Measurements from ENCODE around the gene GRM7. TPM values are rescaled to one million over a fixed set of nuclear protein-coding genes. Genes with fewer than 3 reads are reported as not detected.

Gene GRM7
- polyA plus RNA-seq, 1 donor from 2014 or later, result 23.8 TPM

DNA sequence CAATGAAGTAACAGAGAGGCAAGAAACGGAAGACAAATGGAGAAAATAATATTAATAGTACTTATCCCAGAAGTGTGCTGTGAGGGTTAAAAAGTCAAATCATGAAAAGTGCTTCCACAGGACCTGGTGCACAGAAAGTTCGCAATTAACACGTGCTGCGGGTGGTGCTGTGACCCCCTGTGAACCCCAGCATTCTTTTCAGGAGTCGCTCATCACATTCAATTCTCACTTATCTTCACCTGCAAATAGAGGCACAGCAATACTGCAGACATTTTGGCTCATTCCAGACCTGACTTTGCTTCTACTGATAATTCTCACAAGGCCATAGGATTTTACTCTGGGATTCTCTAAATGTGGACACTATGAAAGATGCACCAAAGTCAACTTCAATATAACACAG lies 584.4 kb downstream of the GRM7 start:
- Histone ChIP-seq H3K4me2 (ENCODE audit: low read length) (no peak overlapping the region), H4K20me1 (ENCODE audit: insufficient read depth) (no peaks in the 10 kb centered on the region), H2AFZ (ENCODE audit: low read depth, low read length) (no peak overlapping the region), H3K79me2 (replicated peaks; ENCODE audit: insufficient read depth, low read length) (no peaks in the 10 kb centered on the region), H3K36me3 (ENCODE audit: insufficient read depth, low read length) (no peaks in the 10 kb centered on the region), H3K9me3 (ENCODE audit: low read length) (no peaks in the 10 kb centered on the region), H3K4me3 (ENCODE audit: low read length) (no peak overlapping the region), H3F3A (ENCODE audit: insufficient read depth, low read length, poor library complexity, severe bottlenecking) (no peaks in the 10 kb centered on the region), H3K27me3 (ENCODE audit: insufficient read depth, low read depth, low read length) (no peaks in the 10 kb centered on the region), H3K9me2 (ENCODE audit: insufficient read depth, low read length) (no peaks in the 10 kb centered on the region), H3K27ac (ENCODE audit: low read length) (no peak overlapping the region), H3K9ac (ENCODE audit: low read length) (no peak overlapping the region)
- TF ChIP-seq, protein P1, sequence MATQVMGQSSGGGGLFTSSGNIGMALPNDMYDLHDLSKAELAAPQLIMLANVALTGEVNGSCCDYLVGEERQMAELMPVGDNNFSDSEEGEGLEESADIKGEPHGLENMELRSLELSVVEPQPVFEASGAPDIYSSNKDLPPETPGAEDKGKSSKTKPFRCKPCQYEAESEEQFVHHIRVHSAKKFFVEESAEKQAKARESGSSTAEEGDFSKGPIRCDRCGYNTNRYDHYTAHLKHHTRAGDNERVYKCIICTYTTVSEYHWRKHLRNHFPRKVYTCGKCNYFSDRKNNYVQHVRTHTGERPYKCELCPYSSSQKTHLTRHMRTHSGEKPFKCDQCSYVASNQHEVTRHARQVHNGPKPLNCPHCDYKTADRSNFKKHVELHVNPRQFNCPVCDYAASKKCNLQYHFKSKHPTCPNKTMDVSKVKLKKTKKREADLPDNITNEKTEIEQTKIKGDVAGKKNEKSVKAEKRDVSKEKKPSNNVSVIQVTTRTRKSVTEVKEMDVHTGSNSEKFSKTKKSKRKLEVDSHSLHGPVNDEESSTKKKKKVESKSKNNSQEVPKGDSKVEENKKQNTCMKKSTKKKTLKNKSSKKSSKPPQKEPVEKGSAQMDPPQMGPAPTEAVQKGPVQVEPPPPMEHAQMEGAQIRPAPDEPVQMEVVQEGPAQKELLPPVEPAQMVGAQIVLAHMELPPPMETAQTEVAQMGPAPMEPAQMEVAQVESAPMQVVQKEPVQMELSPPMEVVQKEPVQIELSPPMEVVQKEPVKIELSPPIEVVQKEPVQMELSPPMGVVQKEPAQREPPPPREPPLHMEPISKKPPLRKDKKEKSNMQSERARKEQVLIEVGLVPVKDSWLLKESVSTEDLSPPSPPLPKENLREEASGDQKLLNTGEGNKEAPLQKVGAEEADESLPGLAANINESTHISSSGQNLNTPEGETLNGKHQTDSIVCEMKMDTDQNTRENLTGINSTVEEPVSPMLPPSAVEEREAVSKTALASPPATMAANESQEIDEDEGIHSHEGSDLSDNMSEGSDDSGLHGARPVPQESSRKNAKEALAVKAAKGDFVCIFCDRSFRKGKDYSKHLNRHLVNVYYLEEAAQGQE (IDR thresholded peaks at IDR 0.05; ENCODE audit: borderline replicate concordance), result no peak
- no peak for TF ChIP-seq EZH2 (IDR thresholded peaks at IDR 0.05; ENCODE audit: borderline replicate concordance, insufficient read depth, low read length, poor library complexity, severe bottlenecking)
- TF ChIP-seq, protein P2, sequence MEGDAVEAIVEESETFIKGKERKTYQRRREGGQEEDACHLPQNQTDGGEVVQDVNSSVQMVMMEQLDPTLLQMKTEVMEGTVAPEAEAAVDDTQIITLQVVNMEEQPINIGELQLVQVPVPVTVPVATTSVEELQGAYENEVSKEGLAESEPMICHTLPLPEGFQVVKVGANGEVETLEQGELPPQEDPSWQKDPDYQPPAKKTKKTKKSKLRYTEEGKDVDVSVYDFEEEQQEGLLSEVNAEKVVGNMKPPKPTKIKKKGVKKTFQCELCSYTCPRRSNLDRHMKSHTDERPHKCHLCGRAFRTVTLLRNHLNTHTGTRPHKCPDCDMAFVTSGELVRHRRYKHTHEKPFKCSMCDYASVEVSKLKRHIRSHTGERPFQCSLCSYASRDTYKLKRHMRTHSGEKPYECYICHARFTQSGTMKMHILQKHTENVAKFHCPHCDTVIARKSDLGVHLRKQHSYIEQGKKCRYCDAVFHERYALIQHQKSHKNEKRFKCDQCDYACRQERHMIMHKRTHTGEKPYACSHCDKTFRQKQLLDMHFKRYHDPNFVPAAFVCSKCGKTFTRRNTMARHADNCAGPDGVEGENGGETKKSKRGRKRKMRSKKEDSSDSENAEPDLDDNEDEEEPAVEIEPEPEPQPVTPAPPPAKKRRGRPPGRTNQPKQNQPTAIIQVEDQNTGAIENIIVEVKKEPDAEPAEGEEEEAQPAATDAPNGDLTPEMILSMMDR (IDR thresholded peaks at IDR 0.05; ENCODE audit: poor library complexity, severe bottlenecking), result no peak
- TF ChIP-seq MXI1 (conservative IDR thresholded peaks at IDR 0.05; ENCODE audit: poor library complexity, severe bottlenecking), result no peak
- TF ChIP-seq POLR2AphosphoS5 (IDR thresholded peaks at IDR 0.05), result no peak
- TF ChIP-seq TAF1 (IDR thresholded peaks at IDR 0.05; ENCODE audit: low read depth), result no peak
- no peak for TF ChIP-seq EP300 (conservative IDR thresholded peaks at IDR 0.05; ENCODE audit: poor library complexity, severe bottlenecking)
- TF ChIP-seq RAD21 (conservative IDR thresholded peaks at IDR 0.05), result no peak
- no peak for TF ChIP-seq SMC3 (conservative IDR thresholded peaks at IDR 0.05; ENCODE audit: poor library complexity)

DNA sequence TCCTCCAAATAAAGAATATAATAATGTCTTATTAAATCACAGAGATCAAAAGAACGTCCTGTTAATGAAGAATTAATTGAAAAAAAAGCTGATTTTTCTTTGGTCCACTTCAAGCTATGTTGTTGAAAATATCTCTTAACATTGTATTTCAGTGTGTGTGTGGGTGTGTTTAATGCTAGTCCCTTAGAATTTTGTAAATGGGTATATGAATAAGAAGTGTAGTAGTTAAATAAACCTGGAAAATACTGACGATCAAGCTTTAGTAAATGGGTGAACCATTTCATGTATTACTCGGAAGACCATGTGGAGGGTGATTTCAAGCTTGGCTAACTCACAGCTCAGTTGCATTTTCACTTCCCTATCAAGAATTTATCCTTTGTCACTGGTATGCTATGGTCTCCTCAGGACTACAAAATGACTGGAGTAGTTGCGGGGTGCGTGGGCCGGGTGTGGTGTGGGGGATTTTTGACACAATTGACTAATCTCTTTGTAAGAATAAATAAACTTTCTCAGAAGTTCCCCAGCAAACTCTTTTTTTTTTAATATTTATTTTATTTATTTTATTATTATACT lies 586.4 kb downstream of the GRM7 start:
- Histone ChIP-seq H3K9ac (ENCODE audit: low read length) (no peak overlapping the region), H4K20me1 (ENCODE audit: insufficient read depth) (no peaks in the 10 kb centered on the region), H3K27me3 (ENCODE audit: insufficient read depth, low read depth, low read length) (no peaks in the 10 kb centered on the region), H3F3A (ENCODE audit: insufficient read depth, low read length, poor library complexity, severe bottlenecking) (no peaks in the 10 kb centered on the region), H3K9me3 (ENCODE audit: low read length) (no peaks in the 10 kb centered on the region), H3K4me3 (ENCODE audit: low read length) (no peak overlapping the region), H3K9me2 (ENCODE audit: insufficient read depth, low read length) (no peaks in the 10 kb centered on the region), H3K36me3 (ENCODE audit: insufficient read depth, low read length) (no peaks in the 10 kb centered on the region), H3K79me2 (replicated peaks; ENCODE audit: insufficient read depth, low read length) (no peaks in the 10 kb centered on the region), H3K27ac (ENCODE audit: low read length) (no peak overlapping the region), H2AFZ (ENCODE audit: low read depth, low read length) (no peak overlapping the region), H3K4me2 (ENCODE audit: low read length) (no peak overlapping the region)
- TF ChIP-seq POLR2AphosphoS5 (IDR thresholded peaks at IDR 0.05), result no peak
- TF ChIP-seq SMC3 (conservative IDR thresholded peaks at IDR 0.05; ENCODE audit: poor library complexity), result no peak
- TF ChIP-seq RAD21 (conservative IDR thresholded peaks at IDR 0.05), result no peak
- TF ChIP-seq MXI1 (conservative IDR thresholded peaks at IDR 0.05; ENCODE audit: poor library complexity, severe bottlenecking), result no peak
- no peak for TF ChIP-seq EZH2 (IDR thresholded peaks at IDR 0.05; ENCODE audit: borderline replicate concordance, insufficient read depth, low read length, poor library complexity, severe bottlenecking)
- TF ChIP-seq, protein P2 (IDR thresholded peaks at IDR 0.05; ENCODE audit: poor library complexity, severe bottlenecking), result no peak
- no peak for TF ChIP-seq TAF1 (IDR thresholded peaks at IDR 0.05; ENCODE audit: low read depth)
- TF ChIP-seq EP300 (conservative IDR thresholded peaks at IDR 0.05; ENCODE audit: poor library complexity, severe bottlenecking), result no peak
- TF ChIP-seq, protein P1 (IDR thresholded peaks at IDR 0.05; ENCODE audit: borderline replicate concordance), result no peak
